Stimulated activated naive CD4-positive, alpha-beta T cell treated with Interleukin-2 at 50 U/mL for 16 hours (primary cell): ENCODE data around the gene SHISA7.

Experiments
- DNase-seq: peaks from one replicate; lab custom pipeline; 2025; lab: John Stamatoyannopoulos, UW

The SHISA7 gene

DNA sequence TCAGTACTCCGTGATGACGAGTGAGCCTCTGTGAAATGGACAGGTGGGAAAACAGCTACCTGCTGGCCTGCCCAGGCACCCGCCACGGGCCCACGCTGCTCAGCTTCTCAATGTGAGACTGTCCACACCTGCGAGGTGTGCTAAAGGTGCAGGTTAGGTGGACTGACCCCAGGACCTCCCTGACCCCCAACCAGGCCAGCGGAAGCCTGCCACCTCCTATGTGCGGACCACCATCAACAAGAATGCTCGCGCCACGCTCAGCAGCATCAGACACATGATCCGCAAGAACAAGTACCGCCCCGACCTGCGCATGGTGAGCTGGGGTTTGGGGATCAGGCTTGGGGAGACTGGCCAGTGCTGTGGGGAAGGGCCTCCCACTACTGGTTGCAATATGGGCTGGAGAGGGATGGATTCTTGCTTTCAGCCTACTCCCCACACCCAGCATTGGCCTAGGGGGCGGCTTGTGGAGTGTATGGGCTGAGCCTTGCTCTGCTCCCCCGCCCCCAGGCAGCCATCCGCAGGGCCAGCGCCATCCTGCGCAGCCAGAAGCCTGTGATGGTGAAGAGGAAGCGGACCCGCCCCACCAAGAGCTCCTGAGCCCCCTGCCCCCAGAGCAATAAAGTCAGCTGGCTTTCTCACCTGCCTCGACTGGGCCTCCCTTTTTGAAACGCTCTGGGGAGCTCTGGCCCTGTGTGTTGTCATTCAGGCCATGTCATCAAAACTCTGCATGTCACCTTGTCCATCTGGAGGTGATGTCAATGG, 55.2 kb downstream of the SHISA7 start:
- no peak for DNase-seq

DNA sequence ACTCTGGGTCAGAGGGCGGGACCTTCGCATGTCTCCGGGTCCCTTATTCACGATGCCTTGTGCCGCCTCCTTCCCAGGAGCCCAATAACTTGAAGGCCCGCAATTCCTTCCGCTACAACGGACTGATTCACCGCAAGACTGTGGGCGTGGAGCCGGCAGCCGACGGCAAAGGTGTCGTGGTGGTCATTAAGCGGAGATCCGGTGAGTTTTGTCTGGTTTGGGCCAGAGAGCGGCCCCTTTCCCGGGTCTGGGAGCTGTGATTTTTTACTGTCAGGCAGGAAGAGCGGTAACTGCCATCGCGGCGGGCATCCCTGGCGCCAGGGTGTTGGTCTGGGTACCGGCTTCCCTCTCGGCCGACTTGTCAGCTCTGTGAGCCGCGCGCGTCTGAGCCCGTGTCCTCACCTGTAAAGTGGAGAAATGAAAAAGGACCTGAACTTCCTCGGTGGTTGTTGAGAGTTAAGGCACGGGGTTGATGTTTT, 56.6 kb downstream of the SHISA7 start:
- peak; percentile 47 for DNase-seq

- peak; percentile 97 for DNase-seq
Measured at GRCh38 chr19:55385724-55386492, 57.2 kb downstream of the SHISA7 start, which contains the start of gene RPL28. RPL28 (plus strand) TSS chr19:55385932; CDS start chr19:55386358, 426 bp downstream.

DNA sequence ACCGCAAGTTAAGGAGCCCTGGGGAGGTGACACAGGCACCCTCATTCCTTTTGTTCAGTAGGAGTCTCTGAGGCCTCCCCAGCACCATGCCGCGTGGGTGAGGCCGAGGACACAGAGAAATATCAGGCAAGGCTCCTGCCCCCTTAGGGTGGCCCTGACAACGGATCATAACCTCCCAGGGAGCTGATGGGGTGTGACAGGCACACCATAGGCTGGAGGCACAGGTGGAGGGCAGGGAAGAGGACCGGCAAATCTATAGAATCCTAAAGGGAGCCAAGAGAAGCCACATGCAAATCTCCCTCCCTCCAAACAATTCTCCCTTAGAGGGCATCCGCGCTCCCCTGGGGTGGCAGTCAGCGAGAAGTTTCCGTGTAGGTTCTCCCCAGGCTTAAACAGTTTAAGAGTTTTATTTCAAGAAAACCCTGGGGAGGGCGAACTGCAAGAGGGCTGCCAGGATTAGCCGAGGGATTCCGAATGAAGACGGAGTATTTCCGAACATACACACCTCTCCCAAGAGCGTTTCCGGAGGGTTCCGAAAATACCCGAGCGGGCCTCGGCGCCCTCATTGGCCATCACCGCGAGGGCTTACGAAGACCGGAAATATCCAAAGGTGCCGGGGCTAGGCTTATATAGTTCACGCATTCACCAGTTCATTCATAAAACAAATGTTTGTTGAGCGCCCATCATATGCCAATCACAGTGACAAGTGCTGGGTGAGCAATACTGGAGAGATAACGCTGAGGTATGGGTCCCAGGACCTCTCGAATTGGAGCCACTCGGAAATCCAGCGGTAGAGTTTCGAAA, 58.0 kb downstream of the SHISA7 start:
- DNase-seq: peak; percentile 94

DNA sequence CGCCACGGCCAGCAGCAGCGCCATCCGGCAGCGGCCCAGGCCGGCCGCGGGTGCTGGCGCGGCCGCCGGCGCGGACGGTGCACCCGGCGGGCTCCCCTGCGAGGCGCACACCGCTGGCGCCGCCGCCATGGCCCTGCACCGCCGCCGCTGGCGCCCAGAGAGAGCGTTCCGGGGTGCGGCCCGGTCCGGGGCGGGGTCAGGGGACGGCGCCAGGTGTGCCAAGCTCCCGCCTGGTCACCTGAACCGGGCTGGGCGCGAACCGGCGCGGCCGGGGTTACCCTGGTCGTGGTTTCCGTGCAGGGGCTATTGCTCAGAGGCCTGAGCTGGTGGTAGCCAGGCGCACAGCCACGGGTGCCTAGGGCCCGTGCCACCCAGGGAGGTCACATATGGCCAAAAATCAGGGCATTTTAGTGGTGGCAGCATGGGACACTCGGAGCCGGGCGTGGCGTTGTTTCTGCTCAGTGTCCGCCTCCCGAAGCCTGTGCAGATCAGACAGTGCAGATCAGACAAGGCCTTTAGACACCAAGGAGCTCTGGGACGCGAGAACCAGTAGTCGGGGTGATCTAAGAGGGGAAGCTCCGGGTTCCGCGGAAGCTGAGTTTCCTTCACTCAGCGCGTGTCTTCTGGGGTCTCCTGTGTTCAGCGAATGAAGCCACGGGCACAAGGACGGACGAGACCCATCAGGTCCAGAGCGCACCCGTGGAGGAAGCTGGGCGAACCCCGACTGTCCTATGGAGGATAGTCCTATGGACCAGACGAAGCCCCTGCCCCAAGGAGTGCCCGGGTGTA, 58.8 kb downstream of the SHISA7 start, which contains the start of gene TMEM238:
TMEM238 (minus strand) TSS at position 162 of the 789 bp plus-strand sequence; CDS start at position 129, 33 bp downstream.
- peak; percentile 37 for DNase-seq

DNA sequence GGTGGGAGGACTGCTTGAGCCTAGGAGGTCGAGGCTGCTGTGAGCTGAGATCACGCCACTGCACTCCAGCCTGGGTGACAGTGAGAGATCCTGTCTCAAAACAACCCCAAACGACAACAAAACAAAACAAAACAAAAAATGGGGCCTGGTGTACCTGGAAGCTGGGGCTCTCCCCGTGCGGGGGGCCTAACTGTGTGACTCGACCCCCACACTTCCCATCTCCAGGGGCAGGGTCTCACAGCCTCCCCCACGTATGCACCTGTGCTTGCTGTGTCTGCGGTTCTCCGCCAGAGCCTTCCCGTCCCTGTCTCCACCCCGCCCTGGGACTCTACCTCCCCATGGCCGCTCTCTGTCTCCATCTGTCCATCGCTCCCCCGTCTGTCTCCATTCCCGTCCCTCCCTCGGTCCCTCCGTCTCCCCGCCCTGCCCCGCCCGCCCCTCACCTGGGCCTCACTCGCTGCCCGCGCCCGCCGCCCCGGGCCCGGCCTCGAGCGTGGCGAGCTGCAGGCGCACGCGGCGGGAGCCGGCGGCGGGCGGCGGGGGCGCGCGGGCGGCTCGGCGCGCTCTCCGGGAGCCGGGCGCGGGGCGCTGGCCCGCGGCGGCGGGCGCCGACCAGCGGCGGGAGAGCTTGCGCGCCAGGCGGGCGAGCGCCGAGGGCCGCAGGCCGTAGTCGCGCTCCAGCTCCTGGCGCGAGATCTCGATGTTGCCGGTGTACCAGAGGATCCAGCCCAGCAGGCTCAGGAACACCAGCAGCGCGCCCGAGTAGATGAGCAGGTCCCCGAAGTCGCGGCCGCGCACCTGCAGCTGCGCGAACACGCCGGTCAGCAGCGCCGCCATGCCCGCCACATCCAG, 59.6 kb downstream of the SHISA7 start:
- DNase-seq: peak; percentile 42

DNA sequence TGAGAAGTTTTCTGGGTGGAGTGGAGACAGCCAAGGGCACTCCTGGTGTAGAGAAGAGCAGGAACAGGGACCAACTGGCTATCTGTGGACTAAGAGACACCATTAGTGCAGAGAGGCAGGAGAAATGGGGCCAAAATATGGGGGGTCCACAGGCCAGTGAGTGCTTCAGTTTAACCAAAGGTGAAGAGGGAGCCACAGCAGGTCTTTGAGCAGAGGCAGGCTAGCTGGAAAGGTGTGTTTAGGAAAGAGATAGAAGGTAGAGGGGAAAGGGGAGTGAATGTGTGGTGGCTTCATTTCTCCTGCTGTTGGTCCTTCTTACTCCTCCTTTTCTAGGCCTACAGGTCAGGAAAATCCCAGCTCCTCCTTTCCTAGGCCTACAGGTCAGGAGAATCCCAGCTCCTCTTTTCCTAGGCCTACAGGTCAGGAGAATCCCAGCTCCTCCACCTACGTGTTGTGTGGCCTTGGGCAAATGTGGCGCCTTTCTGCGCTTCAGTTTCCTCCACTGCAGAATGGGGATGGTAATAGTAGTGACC, 60.5 kb downstream of the SHISA7 start:
- DNase-seq: no peak

GRCh38 chr19:55382013-55382412, 61.1 kb downstream of the SHISA7 start:
- DNase-seq: no peak

DNA sequence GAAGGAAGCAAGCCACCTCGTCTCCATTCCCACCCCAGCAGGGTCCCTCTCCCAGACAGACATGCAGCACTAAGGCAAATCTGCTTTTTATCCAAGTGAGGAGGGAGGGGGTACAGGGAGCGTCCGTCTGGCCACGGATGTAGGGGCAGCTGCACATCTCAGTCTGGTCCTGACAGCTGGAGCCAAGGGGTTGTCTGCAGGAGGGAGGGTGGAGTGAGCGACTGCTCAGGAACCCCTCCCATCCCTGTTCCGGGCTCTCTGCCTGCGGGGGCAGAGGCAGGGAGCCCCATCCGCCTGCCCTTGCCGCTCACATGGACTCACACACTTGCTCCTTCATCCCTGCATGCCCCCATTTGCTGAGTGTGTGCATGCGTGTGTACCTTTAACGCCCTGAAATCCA, 63.9 kb downstream of the SHISA7 start:
- no peak for DNase-seq
